GM12878 (cell line): ENCODE results near the gene CIDEC. TPM values are rescaled to one million over a fixed set of nuclear protein-coding genes. Genes with fewer than 3 reads are reported as not detected.

Source experiments
- ATAC-seq: fragments of 200-7000 bp; cut with Tn5 transposase; 3 replicates; pipeline ENCODE4 v1.9.1; 2020; ENCODE audit warnings: mild to moderate bottlenecking, moderate library complexity
- BruUV-seq: library from RNA; stranded (reverse); fragments of 400-500 nt; replicated peaks from 2 replicates; lab custom pipeline; 2021; lab: Mats Ljungman, UMichigan
- CTCF ChIA-PET: fragments of 300-600 bp; sonication (Branson Sonifier 250); formaldehyde crosslinking; extraction: SDS; loops from one replicate; lab custom pipeline; 2021; ENCODE audit warnings: inconsistent platforms; lab: Yijun Ruan, JAX
- POLR2A ChIA-PET: fragments of 350-600 bp; formaldehyde crosslinking; extraction: SDS; loops from one replicate; lab custom pipeline; 2021; ENCODE audit warnings: inconsistent platforms; lab: Charles Lee
- RAD21 ChIA-PET: fragments of 300-600 bp; sonication (Branson Sonifier 250); formaldehyde crosslinking; loops from one replicate; lab custom pipeline; 2023; ENCODE audit warnings: antibody characterized with exemption; ENCODE audit not compliant: unreplicated experiment; lab: Charles Lee
- SMC1A ChIA-PET: fragments of 300-600 bp; sonication (Branson Sonifier 250); formaldehyde crosslinking; loops from one replicate; lab custom pipeline; 2023; ENCODE audit not compliant: unreplicated experiment, uncharacterized antibody; lab: Charles Lee
- DNase-seq: peaks from one replicate; pipeline ENCODE4 v3.0.0-alpha.2; 2011; ENCODE audit warnings: low read depth, low spot score
- FAIRE-seq: peaks from 3 replicates; lab custom pipeline; 2011; peaks lifted over from hg19 to GRCh38; lab: Jason Lieb, UNC
- H2AFZ ChIP-seq: 2 replicates; pipeline ENCODE4 v1.6.0; 2011; ENCODE audit warnings: low read depth, low read length, control low read depth; ENCODE audit not compliant: control insufficient read depth
- H3K27ac ChIP-seq: 2 replicates; pipeline ENCODE4 v1.5.1; 2011; ENCODE audit warnings: control low read depth; ENCODE audit not compliant: control insufficient read depth, insufficient read depth
- H3K27me3 ChIP-seq, 2 experiments: replicated peaks in 1 of 2; 2 replicates each; pipeline versions ENCODE4 v1.6.0 to v1.6.1; 2011; ENCODE audit warnings: low read length in 1 of 2; ENCODE audit not compliant: control insufficient read depth in 2 of 2, insufficient read depth in 2 of 2
- H3K36me3 ChIP-seq, 2 experiments: 2 replicates each; pipeline ENCODE4 v1.5.1; 2011; ENCODE audit warnings: low read length in 1 of 2; ENCODE audit not compliant: control insufficient read depth in 2 of 2, insufficient read depth in 2 of 2
- H3K4me1 ChIP-seq: 2 replicates; pipeline ENCODE4 v1.6.1; 2011; ENCODE audit warnings: mild to moderate bottlenecking, low read length, moderate library complexity, mixed read lengths; ENCODE audit not compliant: control insufficient read depth, insufficient read depth
- H3K4me2 ChIP-seq: 2 replicates; pipeline ENCODE4 v1.6.0; 2011; ENCODE audit warnings: control low read depth; ENCODE audit not compliant: control insufficient read depth, insufficient read depth
- H3K4me3 ChIP-seq: fragments of 200-600 bp; sonication (generic); 2 replicates; pipeline ENCODE4 v1.5.1; 2016
- H3K79me2 ChIP-seq: 2 replicates; pipeline ENCODE4 v1.6.0; 2011; ENCODE audit warnings: low read length; ENCODE audit not compliant: control insufficient read depth, insufficient read depth
- H3K9ac ChIP-seq: 2 replicates; pipeline ENCODE4 v1.8.0; 2011; ENCODE audit warnings: low read length, control low read depth, mixed read lengths; ENCODE audit not compliant: control insufficient read depth, insufficient read depth
- H3K9me3 ChIP-seq: replicated peaks from 3 replicates; pipeline ENCODE4 v1.5.1; 2011; ENCODE audit warnings: mild to moderate bottlenecking, low read length; ENCODE audit not compliant: control insufficient read depth, insufficient read depth
- H4K20me1 ChIP-seq: 2 replicates; pipeline ENCODE4 v1.6.0; 2011; ENCODE audit not compliant: control insufficient read depth, insufficient read depth
- BRCA1 ChIP-seq: IDR thresholded peaks from 2 replicates; pipeline ENCODE4 v1.6.1; 2011; ENCODE audit warnings: low read depth, low read length, improper control_type of control experiment
- CHD4 ChIP-seq: fragments of 200-600 bp; sonication (generic); IDR thresholded peaks from 2 replicates; pipeline ENCODE4 v1.6.1; 2016; ENCODE audit warnings: mild to moderate bottlenecking
- IKZF1 ChIP-seq: fragments of 450-650 bp; conservative IDR thresholded peaks from 2 replicates; pipeline ENCODE4 v1.6.1; 2017; ENCODE audit warnings: antibody characterized with exemption, mild to moderate bottlenecking
- JUNB ChIP-seq: IDR thresholded peaks from 2 replicates; pipeline ENCODE4 v1.6.1; 2016; ENCODE audit warnings: antibody characterized with exemption, mild to moderate bottlenecking
- NFIC ChIP-seq: IDR thresholded peaks from 2 replicates; pipeline ENCODE4 v1.6.1; 2012; ENCODE audit warnings: low read depth, mild to moderate bottlenecking, inconsistent platforms, low read length, moderate library complexity
- SIN3A ChIP-seq: IDR thresholded peaks from 2 replicates; pipeline ENCODE4 v1.6.1; 2012; ENCODE audit warnings: low read depth, low read length, improper control_type of control experiment
- SREBF2 ChIP-seq: IDR thresholded peaks from 2 replicates; pipeline ENCODE4 v1.6.1; 2012; ENCODE audit warnings: mild to moderate bottlenecking, low read length
- WRNIP1 ChIP-seq: IDR thresholded peaks from 2 replicates; pipeline ENCODE4 v1.6.1; 2011; ENCODE audit warnings: low read depth, low read length, improper control_type of control experiment, borderline replicate concordance
- ZNF207 ChIP-seq: fragments of 450-650 bp; IDR thresholded peaks from 2 replicates; pipeline ENCODE4 v1.6.1; 2014; ENCODE audit warnings: antibody characterized with exemption, mild to moderate bottlenecking, borderline replicate concordance
- ZNF622 ChIP-seq: fragments of 450-650 bp; IDR thresholded peaks from 2 replicates; pipeline ENCODE4 v1.6.1; 2017; ENCODE audit warnings: mild to moderate bottlenecking, inconsistent platforms
- WGBS: methylation state at CpG from one replicate; pipeline ENCODE4 v1.1.6; 2016; ENCODE audit warnings: low lambda C conversion rate; ENCODE audit not compliant: insufficient replicate concordance, insufficient coverage; ENCODE audit errors: missing lambda C conversion rate; 5-methylcytosine and 5-hydroxymethylcytosine counted together
- in situ Hi-C: fragments of 300-500 bp; cut with MboI; formaldehyde crosslinking; loops from 9 replicates; pipeline ENCODE4 v1.14.3; 2018; ENCODE audit warnings: mixed read lengths
- intact Hi-C: fragments of 100-400 bp; cut with micrococcal nuclease; formaldehyde crosslinking; loops from one replicate; pipeline ENCODE4 v1.14.2; 2022; ENCODE audit not compliant: unreplicated experiment
- polyA plus RNA-seq, 11 experiments: library from polyadenylated mRNA; depleted of rRNA in 4 of 11; unstranded in 6 of 11; stranded (reverse) in 5 of 11; fragments of >200 nt; fragmentation: Nextera tagmentation in 4 of 11; fragmentation: Illumina TruSeq in 1 of 11; extraction: Ambion mirVana in 4 of 11; extraction: Trizol in 1 of 11; gene quantifications; 1 replicate in 1 of 11; 2 replicates in 10 of 11; pipeline versions ENCODE4 v1.2.1 to v1.2.3, GENCODE V29; 2011 to 2016; ENCODE audit warnings: inconsistent platforms in 2 of 11, missing spikeins in 2 of 11, low read depth in 1 of 11
- total RNA-seq, 4 experiments: library from RNA; depleted of rRNA in 3 of 4; stranded (reverse); fragments of >200 nt in 3 of 4; fragmentation: Illumina TruSeq in 1 of 4; extraction: Trizol in 1 of 4; gene quantifications; 2 replicates each; pipeline versions ENCODE4 v1.2.1 to v1.2.3, GENCODE V29; 2013 to 2021
- TF ChIP-seq, protein P1 (sequence below): fragments of 450-650 bp; conservative IDR thresholded peaks from 2 replicates; pipeline ENCODE4 v1.6.1; 2017; ENCODE audit warnings: mild to moderate bottlenecking, moderate library complexity
- TF ChIP-seq, protein P2 (sequence below): fragments of 450-650 bp; formaldehyde crosslinking; IDR thresholded peaks from 2 replicates; pipeline ENCODE4 v1.4.0; 2020; ENCODE audit warnings: mild to moderate bottlenecking, moderate library complexity
- TF ChIP-seq, protein P3 (sequence below): fragments of 450-650 bp; IDR thresholded peaks from 2 replicates; pipeline ENCODE4 v1.6.1; 2016; ENCODE audit warnings: mild to moderate bottlenecking
- TF ChIP-seq, protein P4 (sequence below): fragments of 450-650 bp; IDR thresholded peaks from 2 replicates; pipeline ENCODE4 v1.6.1; 2016; ENCODE audit warnings: mild to moderate bottlenecking, moderate library complexity, borderline replicate concordance

The CIDEC gene
- total and polyA plus RNA-seq, 10 of the 15 experiments (the other 5 are each of a cell fraction or from before 2014, with no cell fraction given) = 0.10 to 0.49 TPM; not detected in 8

DNA sequence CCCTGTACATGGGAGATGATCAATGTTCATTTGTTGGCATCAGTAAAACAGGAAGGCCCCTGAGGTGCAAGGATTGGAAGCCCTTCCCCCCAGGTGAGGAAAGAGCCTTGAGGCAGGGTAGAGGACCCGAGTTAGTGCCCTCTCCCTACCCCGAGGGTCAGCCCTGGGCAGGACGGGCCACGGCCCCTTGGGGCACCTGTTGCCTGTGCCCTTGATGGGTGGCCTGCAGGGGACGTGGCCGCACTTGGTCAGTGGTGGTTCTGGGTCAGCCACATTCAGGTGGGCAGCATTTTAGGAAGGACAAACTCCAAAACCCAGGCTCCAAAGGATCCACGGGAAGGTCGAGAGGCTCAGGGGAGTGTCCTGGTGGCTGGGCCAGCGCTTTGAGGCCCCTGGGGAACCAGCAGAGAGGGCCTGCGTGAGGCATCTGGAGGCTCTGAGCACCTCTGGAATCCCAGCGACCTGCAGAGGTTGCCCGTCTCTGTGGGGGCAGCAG, 20.5 kb downstream of the CIDEC start:
- ChIA-PET CTCF (no interaction called here), SMC1A (no interaction called here), POLR2A (no interaction called here), RAD21 (no interaction called here)
- H3K4me2 ChIP-seq = no peak overlapping the region
- 32% methylated on average over 12 of the region's 12 CpGs for WGBS
- in situ Hi-C loops = no loop called here
- H3K9ac ChIP-seq = no peak overlapping the region
- H4K20me1 ChIP-seq = no peaks in the 10 kb centered on the region
- DNase-seq (no peak), FAIRE-seq (no peak), ATAC-seq (no peak)
- H3K9me3 ChIP-seq = no peaks in the 10 kb centered on the region
- H3K27me3 ChIP-seq = peaks cover 2 to 3% of the 10 kb centered on the region in 2 experiments; a peak in 2 of 4 replicates
- intact Hi-C loops = no loop called here
- no peaks in the 10 kb centered on the region for H3K4me1 ChIP-seq
- H3K79me2 ChIP-seq = no peaks in the 10 kb centered on the region
- H3K27ac ChIP-seq = no peak overlapping the region
- H3K36me3 ChIP-seq = no peaks in the 10 kb centered on the region
- H2AFZ ChIP-seq = no peak overlapping the region
- no peak overlapping the region for H3K4me3 ChIP-seq
- BruUV-seq = no TSS peak
- TF ChIP-seq WRNIP1 (no peak), ZNF622 (no peak), ZNF207 (no peak), NFIC (no peak), BRCA1 (no peak), SIN3A (no peak), SREBF2 (no peak), IKZF1 (no peak), JUNB (no peak), CHD4 (no peak)
- TF ChIP-seq, protein P1, sequence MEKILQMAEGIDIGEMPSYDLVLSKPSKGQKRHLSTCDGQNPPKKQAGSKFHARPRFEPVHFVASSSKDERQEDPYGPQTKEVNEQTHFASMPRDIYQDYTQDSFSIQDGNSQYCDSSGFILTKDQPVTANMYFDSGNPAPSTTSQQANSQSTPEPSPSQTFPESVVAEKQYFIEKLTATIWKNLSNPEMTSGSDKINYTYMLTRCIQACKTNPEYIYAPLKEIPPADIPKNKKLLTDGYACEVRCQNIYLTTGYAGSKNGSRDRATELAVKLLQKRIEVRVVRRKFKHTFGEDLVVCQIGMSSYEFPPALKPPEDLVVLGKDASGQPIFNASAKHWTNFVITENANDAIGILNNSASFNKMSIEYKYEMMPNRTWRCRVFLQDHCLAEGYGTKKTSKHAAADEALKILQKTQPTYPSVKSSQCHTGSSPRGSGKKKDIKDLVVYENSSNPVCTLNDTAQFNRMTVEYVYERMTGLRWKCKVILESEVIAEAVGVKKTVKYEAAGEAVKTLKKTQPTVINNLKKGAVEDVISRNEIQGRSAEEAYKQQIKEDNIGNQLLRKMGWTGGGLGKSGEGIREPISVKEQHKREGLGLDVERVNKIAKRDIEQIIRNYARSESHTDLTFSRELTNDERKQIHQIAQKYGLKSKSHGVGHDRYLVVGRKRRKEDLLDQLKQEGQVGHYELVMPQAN = no peak
- TF ChIP-seq, protein P2, sequence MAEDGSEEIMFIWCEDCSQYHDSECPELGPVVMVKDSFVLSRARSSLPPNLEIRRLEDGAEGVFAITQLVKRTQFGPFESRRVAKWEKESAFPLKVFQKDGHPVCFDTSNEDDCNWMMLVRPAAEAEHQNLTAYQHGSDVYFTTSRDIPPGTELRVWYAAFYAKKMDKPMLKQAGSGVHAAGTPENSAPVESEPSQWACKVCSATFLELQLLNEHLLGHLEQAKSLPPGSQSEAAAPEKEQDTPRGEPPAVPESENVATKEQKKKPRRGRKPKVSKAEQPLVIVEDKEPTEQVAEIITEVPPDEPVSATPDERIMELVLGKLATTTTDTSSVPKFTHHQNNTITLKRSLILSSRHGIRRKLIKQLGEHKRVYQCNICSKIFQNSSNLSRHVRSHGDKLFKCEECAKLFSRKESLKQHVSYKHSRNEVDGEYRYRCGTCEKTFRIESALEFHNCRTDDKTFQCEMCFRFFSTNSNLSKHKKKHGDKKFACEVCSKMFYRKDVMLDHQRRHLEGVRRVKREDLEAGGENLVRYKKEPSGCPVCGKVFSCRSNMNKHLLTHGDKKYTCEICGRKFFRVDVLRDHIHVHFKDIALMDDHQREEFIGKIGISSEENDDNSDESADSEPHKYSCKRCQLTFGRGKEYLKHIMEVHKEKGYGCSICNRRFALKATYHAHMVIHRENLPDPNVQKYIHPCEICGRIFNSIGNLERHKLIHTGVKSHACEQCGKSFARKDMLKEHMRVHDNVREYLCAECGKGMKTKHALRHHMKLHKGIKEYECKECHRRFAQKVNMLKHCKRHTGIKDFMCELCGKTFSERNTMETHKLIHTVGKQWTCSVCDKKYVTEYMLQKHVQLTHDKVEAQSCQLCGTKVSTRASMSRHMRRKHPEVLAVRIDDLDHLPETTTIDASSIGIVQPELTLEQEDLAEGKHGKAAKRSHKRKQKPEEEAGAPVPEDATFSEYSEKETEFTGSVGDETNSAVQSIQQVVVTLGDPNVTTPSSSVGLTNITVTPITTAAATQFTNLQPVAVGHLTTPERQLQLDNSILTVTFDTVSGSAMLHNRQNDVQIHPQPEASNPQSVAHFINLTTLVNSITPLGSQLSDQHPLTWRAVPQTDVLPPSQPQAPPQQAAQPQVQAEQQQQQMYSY (CRISPR knock-in tag) = no peak
- TF ChIP-seq, protein P3, sequence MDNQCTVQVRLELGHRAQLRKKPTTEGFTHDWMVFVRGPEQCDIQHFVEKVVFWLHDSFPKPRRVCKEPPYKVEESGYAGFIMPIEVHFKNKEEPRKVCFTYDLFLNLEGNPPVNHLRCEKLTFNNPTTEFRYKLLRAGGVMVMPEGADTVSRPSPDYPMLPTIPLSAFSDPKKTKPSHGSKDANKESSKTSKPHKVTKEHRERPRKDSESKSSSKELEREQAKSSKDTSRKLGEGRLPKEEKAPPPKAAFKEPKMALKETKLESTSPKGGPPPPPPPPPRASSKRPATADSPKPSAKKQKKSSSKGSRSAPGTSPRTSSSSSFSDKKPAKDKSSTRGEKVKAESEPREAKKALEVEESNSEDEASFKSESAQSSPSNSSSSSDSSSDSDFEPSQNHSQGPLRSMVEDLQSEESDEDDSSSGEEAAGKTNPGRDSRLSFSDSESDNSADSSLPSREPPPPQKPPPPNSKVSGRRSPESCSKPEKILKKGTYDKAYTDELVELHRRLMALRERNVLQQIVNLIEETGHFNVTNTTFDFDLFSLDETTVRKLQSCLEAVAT = no peak
- TF ChIP-seq, protein P4, sequence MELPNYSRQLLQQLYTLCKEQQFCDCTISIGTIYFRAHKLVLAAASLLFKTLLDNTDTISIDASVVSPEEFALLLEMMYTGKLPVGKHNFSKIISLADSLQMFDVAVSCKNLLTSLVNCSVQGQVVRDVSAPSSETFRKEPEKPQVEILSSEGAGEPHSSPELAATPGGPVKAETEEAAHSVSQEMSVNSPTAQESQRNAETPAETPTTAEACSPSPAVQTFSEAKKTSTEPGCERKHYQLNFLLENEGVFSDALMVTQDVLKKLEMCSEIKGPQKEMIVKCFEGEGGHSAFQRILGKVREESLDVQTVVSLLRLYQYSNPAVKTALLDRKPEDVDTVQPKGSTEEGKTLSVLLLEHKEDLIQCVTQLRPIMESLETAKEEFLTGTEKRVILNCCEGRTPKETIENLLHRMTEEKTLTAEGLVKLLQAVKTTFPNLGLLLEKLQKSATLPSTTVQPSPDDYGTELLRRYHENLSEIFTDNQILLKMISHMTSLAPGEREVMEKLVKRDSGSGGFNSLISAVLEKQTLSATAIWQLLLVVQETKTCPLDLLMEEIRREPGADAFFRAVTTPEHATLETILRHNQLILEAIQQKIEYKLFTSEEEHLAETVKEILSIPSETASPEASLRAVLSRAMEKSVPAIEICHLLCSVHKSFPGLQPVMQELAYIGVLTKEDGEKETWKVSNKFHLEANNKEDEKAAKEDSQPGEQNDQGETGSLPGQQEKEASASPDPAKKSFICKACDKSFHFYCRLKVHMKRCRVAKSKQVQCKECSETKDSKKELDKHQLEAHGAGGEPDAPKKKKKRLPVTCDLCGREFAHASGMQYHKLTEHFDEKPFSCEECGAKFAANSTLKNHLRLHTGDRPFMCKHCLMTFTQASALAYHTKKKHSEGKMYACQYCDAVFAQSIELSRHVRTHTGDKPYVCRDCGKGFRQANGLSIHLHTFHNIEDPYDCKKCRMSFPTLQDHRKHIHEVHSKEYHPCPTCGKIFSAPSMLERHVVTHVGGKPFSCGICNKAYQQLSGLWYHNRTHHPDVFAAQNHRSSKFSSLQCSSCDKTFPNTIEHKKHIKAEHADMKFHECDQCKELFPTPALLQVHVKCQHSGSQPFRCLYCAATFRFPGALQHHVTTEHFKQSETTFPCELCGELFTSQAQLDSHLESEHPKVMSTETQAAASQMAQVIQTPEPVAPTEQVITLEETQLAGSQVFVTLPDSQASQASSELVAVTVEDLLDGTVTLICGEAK = no peak
